Omental fat pad (tissue), 4 donors: ENCODE data around the gene NTRK3. TPM values are rescaled to one million over a fixed set of nuclear protein-coding genes. Genes with fewer than 3 reads are reported as not detected.

Source experiments
- ATAC-seq: fragments of 150-250 bp; one replicate; pipeline ENCODE4 v1.9.1; 2016; ENCODE audit warnings: mild to moderate bottlenecking, moderate library complexity; ENCODE audit not compliant: low FRiP score
- DNase-seq: peaks from one replicate; pipeline ENCODE4 v3.0.0-alpha.2; 2019; ENCODE audit warnings: low spot score
- CTCF ChIP-seq, 3 donors: fragments of 450-650 bp; IDR thresholded peaks; one replicate each; pipeline ENCODE4 v1.5.1; 2016 to 2017; ENCODE audit warnings: antibody characterized with exemption in 3 of 3, mild to moderate bottlenecking in 3 of 3, moderate library complexity in 2 of 3
- small RNA-seq: library from RNA; depleted of rRNA; stranded (forward); fragments of <200 nt; gene quantifications from one replicate; pipeline ENCODE3, GENCODE V24; 2016
- total RNA-seq, 4 donors: library from RNA; depleted of rRNA; stranded (reverse); fragments of >200 nt; gene quantifications; one replicate each; pipeline ENCODE4 v1.1.0, GENCODE V29; 2016

NTRK3 gene
- total RNA-seq, 4 donors from 2014 or later, result 0.75 to 5.2 (median 3.6) TPM

- DNase-seq (no peak), ATAC-seq (no peak)
- TF ChIP-seq CTCF (IDR thresholded peaks at IDR 0.05), result no peak
Observed at GRCh38 chr15:87827131-87827530, 429.4 kb downstream of the NTRK3 start.

- ATAC-seq, result no peak
- DNase-seq, result no peak
- TF ChIP-seq CTCF (IDR thresholded peaks at IDR 0.05), result no peak
Observed at GRCh38 chr15:87826119-87826747, 430.3 kb downstream of the NTRK3 start.

GRCh38 chr15:87818756-87819155 is 437.8 kb downstream of the NTRK3 start:
- no peak for TF ChIP-seq CTCF (IDR thresholded peaks at IDR 0.05)
- no peak for ATAC-seq

GRCh38 chr15:87817553-87817952 is 439.0 kb downstream of the NTRK3 start:
- ATAC-seq (no peak), DNase-seq (no peak)
- no peak for TF ChIP-seq CTCF (IDR thresholded peaks at IDR 0.05)

More at GRCh38 chr15:87818756-87819155, 437.8 kb downstream of the NTRK3 start:
- no peak for DNase-seq

- TF ChIP-seq CTCF (IDR thresholded peaks at IDR 0.05), result no peak
- ATAC-seq, result peak; percentile 81
- no peak for DNase-seq
Observed at GRCh38 chr15:87816811-87817210, 439.7 kb downstream of the NTRK3 start.

GRCh38 chr15:87816016-87816415 is 440.5 kb downstream of the NTRK3 start:
- TF ChIP-seq CTCF (IDR thresholded peaks at IDR 0.05), result no peak
- DNase-seq, result no peak
- ATAC-seq, result no peak

Small RNAs within 50 kb of the gene (small RNA-seq; reads per million reads assigned to genes)
- gene MED28P6, result not detected

Other genes starting within 250 kb of the NTRK3 start
- 10 to 100 TPM; 26.5 to 45.9 (median 36.5) TPM for gene MRPL46, start 210.6 kb upstream of the NTRK3 start, total RNA-seq
- gene MRPS11, start 211.0 kb upstream of the NTRK3 start, total RNA-seq, result 10 to 100 TPM; 24.3 to 48.5 (median 43.5) TPM